ENCODE data around the gene GNLY.
A peak's percentile ranks its signal among the peaks of the same experiment; 100 is the strongest.
"Not testable (repeated sequence)": the region's sequence is repeated elsewhere in the genome, so short reads cannot be mapped to it uniquely, and the experiment has no call there.

GNLY gene

DNA sequence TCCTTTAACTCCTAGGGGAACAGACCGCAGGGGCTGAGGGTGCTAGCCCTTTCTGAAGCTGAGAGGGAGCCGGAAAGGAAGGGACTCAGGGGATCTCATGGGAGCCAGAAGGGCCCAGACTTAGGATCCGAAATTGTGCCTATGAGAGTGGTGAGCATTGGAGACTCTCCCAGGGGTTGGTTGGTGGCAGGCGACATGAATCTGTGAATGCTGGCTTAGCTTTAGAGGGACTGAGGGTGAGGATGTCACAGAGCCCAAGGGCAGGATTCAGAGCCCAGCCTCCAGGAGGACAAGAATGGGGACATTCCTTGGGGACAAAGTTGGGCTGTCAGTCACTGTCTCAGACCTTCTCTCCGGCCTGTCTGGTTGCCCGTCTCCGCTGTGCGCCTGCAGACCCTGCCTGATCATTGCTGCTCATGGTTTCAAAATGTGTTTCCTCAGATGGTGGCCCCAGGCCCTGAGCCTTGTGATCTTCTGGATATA lies 17.5 kb downstream of the GNLY start:
- no peak for DNase-seq

GRCh38 chr2:85712336-85712735 lies 18.2 kb downstream of the GNLY start:
- DNase-seq: no peak

DNA sequence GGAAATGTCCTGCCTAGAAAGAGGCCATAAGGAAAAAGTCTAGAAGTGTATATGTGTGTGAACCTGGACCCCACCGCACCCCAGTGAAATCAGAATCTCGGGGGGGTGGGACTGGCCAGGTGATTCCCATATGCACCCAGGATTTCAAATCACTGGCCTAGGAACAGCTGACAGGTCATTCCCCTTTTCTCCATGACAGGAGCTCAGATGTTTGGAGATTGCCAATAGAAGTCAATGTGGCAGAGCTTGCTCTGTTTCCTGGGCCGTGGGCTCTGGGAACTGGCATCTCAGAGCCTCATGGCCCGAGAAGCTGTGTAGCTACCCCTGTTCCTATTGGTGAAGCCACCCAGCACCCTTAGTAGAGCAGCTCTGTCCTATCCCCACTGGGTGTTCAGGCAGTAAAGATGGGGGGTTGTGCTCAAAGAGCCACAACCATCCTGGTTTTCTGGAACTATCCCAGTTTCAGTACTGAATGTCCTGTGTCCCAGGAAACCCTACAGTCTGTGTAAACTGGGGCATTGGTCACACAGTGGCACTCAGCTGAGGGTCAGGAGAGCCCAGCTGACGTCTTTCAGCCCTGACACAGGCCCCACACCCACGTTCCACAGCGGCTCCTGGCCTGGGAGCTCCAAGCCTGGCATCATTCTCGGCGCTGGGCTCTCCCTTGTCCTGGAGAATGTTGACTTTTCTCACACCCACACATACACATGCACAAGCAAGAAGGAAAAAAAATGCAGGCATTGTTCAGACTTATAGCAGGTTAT lies 18.9 kb downstream of the GNLY start:
- DNase-seq: no peak

DNA sequence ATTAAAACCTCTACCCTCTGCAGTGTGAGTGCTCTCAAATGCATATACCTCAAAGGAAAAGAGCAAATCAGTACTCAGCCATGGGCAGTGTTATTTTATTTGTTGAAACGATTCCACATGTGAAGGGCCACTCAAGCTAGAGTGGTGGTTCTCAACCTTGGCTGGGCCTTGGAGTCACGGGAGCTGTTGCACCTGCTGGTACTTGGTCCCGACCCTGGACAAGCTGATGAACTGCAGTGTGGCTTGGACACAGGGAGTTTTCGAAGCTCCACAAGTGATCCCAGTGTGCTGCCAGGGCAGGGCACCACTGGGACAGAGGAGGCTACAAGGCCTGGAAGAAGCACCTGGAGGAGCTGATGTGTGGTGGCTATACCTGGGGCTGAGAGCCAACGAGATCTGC lies 19.7 kb downstream of the GNLY start:
- peak; percentile 89 for DNase-seq

GRCh38 chr2:85714421-85714820 lies 20.3 kb downstream of the GNLY start:
- DNase-seq: not testable (repeated sequence)

- no peak for DNase-seq
Observed at GRCh38 chr2:85714841-85715240, 20.7 kb downstream of the GNLY start.

DNA sequence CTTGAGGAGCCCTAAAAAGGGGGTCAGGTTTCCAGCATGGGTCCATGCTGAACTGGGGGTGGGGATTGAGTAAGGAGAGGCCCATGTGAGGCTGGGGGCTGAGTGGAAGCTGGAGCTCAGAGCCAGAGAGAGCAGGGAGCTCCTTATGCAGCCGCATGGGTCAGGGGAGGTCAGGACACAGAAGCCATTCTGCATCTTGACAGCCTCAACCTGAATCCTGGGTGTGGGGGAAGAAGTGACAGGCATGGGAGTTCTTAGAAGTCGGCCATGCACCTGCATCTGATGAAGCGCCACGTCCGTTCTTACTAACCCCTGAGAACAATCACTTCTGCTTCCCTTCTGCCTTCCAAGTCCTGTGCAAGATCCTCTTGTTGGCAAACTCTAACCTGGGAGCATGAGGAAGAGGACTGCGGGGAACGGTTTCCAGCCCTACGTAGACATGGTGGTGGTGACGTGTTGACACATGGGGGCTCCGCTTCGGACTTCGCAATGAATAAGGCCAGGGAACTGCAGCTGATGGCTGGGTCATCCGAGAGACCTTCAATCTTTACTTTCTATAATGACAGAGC lies 22.3 kb downstream of the GNLY start:
- no peak for DNase-seq

GRCh38 chr2:85717308-85718008 lies 23.3 kb downstream of the GNLY start:
- DNase-seq: no peak

- DNase-seq: no peak
Observed at GRCh38 chr2:85718009-85718391, 23.8 kb downstream of the GNLY start.

GRCh38 chr2:85718885-85719492 lies 24.8 kb downstream of the GNLY start:
- no peak for DNase-seq

- DNase-seq: no peak
Observed at GRCh38 chr2:85719609-85720240, 25.6 kb downstream of the GNLY start.

DNA sequence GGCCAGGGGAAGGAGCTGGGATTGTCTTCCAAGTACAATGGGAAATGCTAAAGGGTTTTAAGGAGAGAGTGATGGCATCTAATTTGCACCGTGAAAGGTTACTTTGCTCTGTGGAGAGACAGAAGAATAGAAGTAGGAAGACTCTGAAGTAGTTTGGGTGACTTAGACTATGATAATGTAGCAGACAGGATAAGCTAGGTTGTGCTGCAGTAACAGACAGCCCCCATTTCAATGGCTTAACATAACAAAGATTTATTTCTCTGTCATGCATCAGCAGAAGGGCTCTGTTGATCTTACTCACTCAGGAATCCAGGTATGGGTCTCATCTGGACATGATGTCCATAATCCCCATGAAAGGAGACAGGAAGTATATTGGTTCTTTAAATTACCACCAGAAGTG lies 26.4 kb downstream of the GNLY start:
- no peak for DNase-seq

DNA sequence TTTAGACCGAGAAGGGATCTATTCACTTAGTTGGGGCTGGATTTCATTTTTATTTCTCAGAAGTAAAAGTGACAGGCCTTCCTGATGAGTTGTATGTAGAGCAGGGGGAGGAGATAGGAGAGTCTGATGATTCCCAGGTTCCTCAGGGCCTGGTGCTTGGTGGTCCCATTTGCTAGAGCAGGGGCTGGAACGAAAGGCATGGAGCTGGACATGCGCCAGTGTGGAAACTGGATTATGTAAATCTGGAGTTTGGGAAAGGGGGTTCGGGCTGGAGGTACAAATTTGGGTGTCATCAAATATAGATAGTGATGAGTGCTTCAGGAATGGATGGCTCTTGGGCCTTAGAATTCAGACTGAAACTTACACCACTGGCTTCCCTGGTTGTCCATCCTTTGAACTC lies 27.5 kb downstream of the GNLY start:
- no peak for DNase-seq

DNA sequence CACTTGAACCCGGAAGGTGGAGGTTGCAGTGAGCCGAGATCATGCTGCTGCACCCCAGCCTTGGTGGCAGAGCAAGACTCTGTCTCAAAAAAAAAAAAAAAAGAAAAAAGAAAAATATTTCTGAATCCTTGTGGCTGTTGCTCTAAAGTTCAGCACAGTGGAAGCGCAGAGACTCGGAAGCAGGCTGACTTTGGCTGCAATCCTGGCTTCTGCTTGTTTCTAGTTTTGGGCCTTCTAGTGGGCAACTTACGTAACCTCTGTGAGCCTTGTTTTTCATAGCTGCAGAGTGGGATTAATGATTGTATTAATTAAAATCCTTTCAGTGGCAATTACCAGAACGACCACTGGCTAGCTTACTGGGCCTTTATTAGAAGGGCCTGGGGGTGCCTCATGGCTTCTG lies 28.4 kb downstream of the GNLY start:
- DNase-seq: no peak

GRCh38 chr2:85723707-85724360 lies 29.7 kb downstream of the GNLY start:
- no peak for DNase-seq

DNA sequence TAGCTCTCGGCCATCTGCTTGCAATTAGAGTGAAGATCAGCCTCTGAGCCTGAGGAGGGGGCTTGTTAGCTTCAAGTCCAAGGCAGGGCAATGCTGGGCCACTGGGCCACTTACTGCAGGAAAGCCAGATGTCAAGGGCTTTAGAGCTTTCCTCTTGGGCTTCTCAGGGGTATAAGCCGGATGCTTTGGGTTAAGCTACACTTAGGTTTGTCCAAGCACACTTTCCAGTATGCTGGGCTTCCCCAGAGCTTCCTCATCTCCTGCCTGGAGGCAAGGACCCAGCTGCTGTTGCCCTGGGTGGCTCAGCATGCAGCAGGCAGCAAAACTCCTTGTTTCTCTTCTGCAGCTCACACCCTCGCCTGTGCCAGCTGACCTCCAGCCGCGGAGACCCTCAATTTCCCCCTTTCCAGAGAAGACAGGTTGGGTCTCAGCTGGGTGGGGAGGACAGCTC lies 30.6 kb downstream of the GNLY start:
- DNase-seq: no peak

GRCh38 chr2:85725451-85725850 lies 31.3 kb downstream of the GNLY start:
- no peak for DNase-seq

- DNase-seq: no peak
Observed at GRCh38 chr2:85727798-85728197, 33.6 kb downstream of the GNLY start.

DNA sequence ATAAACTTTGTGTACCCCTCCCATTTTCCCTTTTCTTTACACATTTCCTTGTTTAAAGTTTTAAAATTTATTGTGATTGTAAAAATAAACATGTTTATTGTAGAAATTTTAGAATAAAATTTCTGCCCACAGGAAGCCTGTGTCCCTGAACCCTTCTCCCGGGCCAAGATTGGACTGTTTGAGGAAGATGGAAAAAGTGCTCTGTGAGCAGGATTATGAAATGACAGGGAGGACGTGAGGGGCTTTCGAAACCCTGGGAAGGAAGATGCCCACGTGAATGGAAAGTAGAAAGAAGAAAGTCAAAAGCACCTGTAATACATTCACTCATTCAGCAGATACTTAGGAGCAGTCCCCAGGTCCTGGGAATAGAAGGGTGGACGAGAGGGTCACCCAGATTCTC lies 34.2 kb downstream of the GNLY start:
- no peak for DNase-seq

GRCh38 chr2:85728883-85729824 lies 35.0 kb downstream of the GNLY start:
- peak; percentile 43 for DNase-seq

GRCh38 chr2:85729825-85730510 lies 35.8 kb downstream of the GNLY start:
- no peak for DNase-seq

Measured in NCI-H1092 treated with DMSO at 0.1 percent for 48 hours (cell line).